Thyroid gland (tissue), 4 donors: ENCODE data around the gene GPR35.

Experiments
- CTCF ChIP-seq, 6 experiments: fragments of 200-600 bp in 3 of 6; fragments of 450-650 bp in 3 of 6; sonication (generic) in 3 of 6; IDR thresholded peaks; one replicate each; pipeline ENCODE4 v1.5.1; 2016 to 2019; ENCODE audit warnings: antibody characterized with exemption in 6 of 6, mild to moderate bottlenecking in 2 of 6, inconsistent platforms in 1 of 6, moderate library complexity in 1 of 6
- POLR2A ChIP-seq, 2 donors: fragments of 450-650 bp; IDR thresholded peaks; one replicate each; pipeline ENCODE4 v1.6.1; 2017; ENCODE audit warnings: antibody characterized with exemption in 2 of 2, mild to moderate bottlenecking in 2 of 2, moderate library complexity in 1 of 2

GRCh38 chr2:240648155-240648649 lies 22.9 kb downstream of the GPR35 start:
- no peak for TF ChIP-seq POLR2A (IDR thresholded peaks at IDR 0.05)
- TF ChIP-seq CTCF (IDR thresholded peaks at IDR 0.05) = no peak
